Osteocyte (in vitro differentiated cells): Measurements from ENCODE around the gene GAL3ST1. TPM values are rescaled to one million over a fixed set of nuclear protein-coding genes. Genes with fewer than 3 reads are reported as not detected.
"Not testable (repeated sequence)": the region's sequence is repeated elsewhere in the genome, so short reads cannot be mapped to it uniquely, and the experiment has no call there.

Source experiments
- DNase-seq: peaks from one replicate; pipeline ENCODE4 v3.0.0; 2021; ENCODE audit warnings: mixed read lengths; ENCODE audit not compliant: unreplicated experiment; ENCODE audit errors: extremely low spot score
- H3K27ac Mint-ChIP-seq: one replicate; pipeline ENCODE4 v1.8.0; 2021; ENCODE audit warnings: mild to moderate bottlenecking, mixed read lengths; ENCODE audit not compliant: unreplicated experiment
- H3K27me3 Mint-ChIP-seq: one replicate; pipeline ENCODE4 v1.8.0; 2021; ENCODE audit warnings: mixed read lengths; ENCODE audit not compliant: unreplicated experiment
- H3K36me3 Mint-ChIP-seq: one replicate; pipeline ENCODE4 v1.8.0; 2021; ENCODE audit warnings: mixed read lengths; ENCODE audit not compliant: unreplicated experiment
- H3K4me1 Mint-ChIP-seq: one replicate; pipeline ENCODE4 v1.8.0; 2021; ENCODE audit warnings: mixed read lengths; ENCODE audit not compliant: unreplicated experiment
- H3K4me3 Mint-ChIP-seq: one replicate; pipeline ENCODE4 v1.8.0; 2021; ENCODE audit warnings: mild to moderate bottlenecking, moderate library complexity, mixed read lengths; ENCODE audit not compliant: unreplicated experiment
- H3K9me3 Mint-ChIP-seq: one replicate; pipeline ENCODE4 v1.8.0; 2021; ENCODE audit warnings: mixed read lengths; ENCODE audit not compliant: unreplicated experiment
- CTCF ChIP-seq: fragments of 200-600 bp; sonication (generic); IDR thresholded peaks from 2 replicates; pipeline ENCODE4 v1.5.0; 2021; ENCODE audit warnings: antibody characterized with exemption, mild to moderate bottlenecking, moderate library complexity
- total RNA-seq: library from RNA; stranded (reverse); gene quantifications from 2 replicates; pipeline ENCODE4 v1.2.1, GENCODE V29; 2021

GAL3ST1 gene
- total RNA-seq, 1 donor from 2014 or later, result 0.46 TPM

DNA sequence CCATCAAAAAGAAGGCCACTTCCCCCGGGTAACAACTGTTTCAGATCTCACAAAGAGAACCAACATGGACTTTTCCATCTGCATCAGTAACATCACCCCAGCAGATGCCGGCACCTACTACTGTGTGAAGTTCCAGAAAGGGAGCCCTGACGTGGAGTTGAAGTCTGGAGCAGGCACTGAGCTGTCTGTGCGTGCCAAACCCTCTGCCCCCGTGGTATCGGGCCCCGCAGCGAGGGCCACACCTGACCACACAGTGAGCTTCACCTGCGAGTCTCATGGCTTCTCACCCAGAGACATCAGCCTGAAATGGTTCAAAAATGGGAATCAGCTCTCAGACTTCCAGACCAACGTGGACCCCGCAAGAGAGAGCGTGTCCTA lies 31.7 kb downstream of the GAL3ST1 start:
- no peak for DNase-seq
- Mint-ChIP-seq H3K36me3 (no peaks in the 10 kb centered on the region), H3K9me3 (no peaks in the 10 kb centered on the region), H3K4me3 (peak overlapping the region; percentile 12), H3K4me1 (peaks cover 5% of the 10 kb centered on the region), H3K27ac (no peak overlapping the region), H3K27me3 (peaks cover 6% of the 10 kb centered on the region)
- TF ChIP-seq CTCF, result no peak

- Mint-ChIP-seq H3K27ac (no peak overlapping the region), H3K9me3 (no peaks in the 10 kb centered on the region), H3K27me3 (peaks cover 6% of the 10 kb centered on the region), H3K4me3 (peak overlapping the region; percentile 61), H3K36me3 (no peaks in the 10 kb centered on the region), H3K4me1 (peaks cover 5% of the 10 kb centered on the region)
- no peak for TF ChIP-seq CTCF
- DNase-seq, result no peak
Observed at GRCh38 chr22:30541961-30542810, 32.3 kb downstream of the GAL3ST1 start.

DNA sequence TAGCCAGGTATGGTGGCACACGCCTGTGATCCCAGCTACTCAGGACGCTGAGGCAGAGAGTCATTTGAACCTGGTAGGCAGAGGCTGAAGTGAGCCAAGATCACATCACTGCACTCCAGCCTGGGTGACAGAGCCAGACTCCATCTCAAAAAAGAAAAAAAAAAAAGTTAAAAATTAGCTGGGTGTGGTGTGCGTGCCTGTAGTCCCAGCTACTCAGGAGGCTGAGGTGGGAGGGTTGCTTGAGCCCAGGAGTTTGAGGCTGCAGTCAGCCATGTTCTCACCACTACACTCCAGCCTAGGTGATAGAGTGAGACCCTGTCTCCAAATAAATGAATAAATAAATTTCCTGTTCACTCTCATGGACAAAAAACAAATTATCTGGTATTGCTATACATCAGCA lies 33.0 kb downstream of the GAL3ST1 start:
- not testable (repeated sequence) for DNase-seq, H3K4me1 Mint-ChIP-seq, H3K9me3 Mint-ChIP-seq, H3K36me3 Mint-ChIP-seq, H3K27me3 Mint-ChIP-seq, H3K27ac Mint-ChIP-seq
- peak overlapping the region; percentile 61 for H3K4me3 Mint-ChIP-seq

DNA sequence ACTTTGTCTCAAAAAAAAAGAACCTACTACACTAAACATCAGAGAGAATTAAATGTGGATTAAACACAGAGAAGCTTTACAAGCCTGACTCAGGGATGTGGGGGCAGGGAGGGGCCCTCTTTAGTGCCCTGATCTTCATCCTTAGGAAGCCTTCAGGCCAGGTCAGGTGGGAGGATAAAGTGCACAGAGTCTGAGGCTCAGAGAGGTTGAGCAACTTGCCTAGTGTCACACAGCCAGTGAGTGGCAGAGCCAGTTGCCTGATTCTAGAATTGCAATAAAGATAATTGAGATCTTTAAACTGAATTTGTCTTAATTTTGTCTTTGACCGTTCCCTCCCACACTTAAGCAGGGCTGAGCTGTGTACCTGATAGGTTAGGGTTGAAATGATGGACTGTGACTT lies 35.1 kb downstream of the GAL3ST1 start:
- Mint-ChIP-seq H3K27ac (no peak overlapping the region), H3K27me3 (peaks cover 10% of the 10 kb centered on the region), H3K4me3 (no peak overlapping the region), H3K4me1 (peaks cover 5% of the 10 kb centered on the region), H3K9me3 (no peaks in the 10 kb centered on the region), H3K36me3 (no peaks in the 10 kb centered on the region)
- DNase-seq, result no peak
- TF ChIP-seq CTCF, result no peak

DNA sequence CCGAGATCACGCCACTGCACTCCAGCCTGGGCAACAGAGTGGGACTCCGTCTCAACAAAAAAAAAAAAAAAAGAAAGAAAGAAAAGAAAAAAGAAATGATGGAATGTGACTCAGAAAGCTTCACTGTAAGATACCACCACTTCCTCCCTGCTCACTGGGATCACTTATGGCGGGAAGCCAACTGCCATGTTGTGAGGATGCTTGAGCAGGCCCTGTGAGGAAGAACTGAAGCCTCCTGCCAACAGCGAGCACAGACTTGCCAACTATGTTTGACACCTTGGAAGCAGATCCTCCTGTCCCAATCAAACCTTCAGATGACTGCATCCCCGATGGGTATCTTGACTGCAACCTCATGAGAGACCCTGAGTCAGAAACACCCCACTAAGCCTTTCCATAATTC lies 36.2 kb downstream of the GAL3ST1 start:
- Mint-ChIP-seq H3K27me3 (peaks cover 8% of the 10 kb centered on the region), H3K27ac (no peak overlapping the region), H3K36me3 (no peaks in the 10 kb centered on the region), H3K4me3 (no peak overlapping the region), H3K4me1 (peaks cover 5% of the 10 kb centered on the region), H3K9me3 (no peaks in the 10 kb centered on the region)
- DNase-seq, result no peak
- no peak for TF ChIP-seq CTCF
